DOHH2 (cell line): ENCODE results near the gene RASAL1.

Experiments used
- H3F3A ChIP-seq: fragments of 200-600 bp; sonication (generic), shearing (Covaris generic); 2 replicates; pipeline ENCODE4 v1.6.0; 2016; ENCODE audit warnings: antibody characterized with exemption, mild to moderate bottlenecking; ENCODE audit not compliant: control insufficient read depth, insufficient read depth
- H3K27ac ChIP-seq: fragments of 200-600 bp; sonication (generic); 2 replicates; pipeline ENCODE4 v1.5.1; 2014; ENCODE audit warnings: low read depth, mild to moderate bottlenecking, low read length, moderate library complexity
- H3K27me3 ChIP-seq: fragments of 200-600 bp; sonication (generic); 2 replicates; pipeline ENCODE4 v1.6.1; 2014; ENCODE audit warnings: mild to moderate bottlenecking, low read length, mixed read lengths; ENCODE audit not compliant: control insufficient read depth
- H3K36me3 ChIP-seq: fragments of 200-600 bp; sonication (generic); 2 replicates; pipeline ENCODE4 v1.6.1; 2014; ENCODE audit warnings: mild to moderate bottlenecking, low read length, moderate library complexity, mixed read lengths; ENCODE audit not compliant: control insufficient read depth
- H3K4me1 ChIP-seq: fragments of 200-600 bp; sonication (generic); 2 replicates; pipeline ENCODE4 v1.6.1; 2014; ENCODE audit warnings: mild to moderate bottlenecking, low read length, mixed read lengths; ENCODE audit not compliant: control insufficient read depth
- H3K4me2 ChIP-seq: fragments of 200-600 bp; sonication (generic); 2 replicates; pipeline ENCODE4 v1.6.0; 2014; ENCODE audit warnings: mild to moderate bottlenecking, low read length, moderate library complexity
- H3K4me3 ChIP-seq: fragments of 200-600 bp; sonication (generic); 2 replicates; pipeline ENCODE4 v1.5.1; 2014; ENCODE audit warnings: mild to moderate bottlenecking, low read length, mixed read lengths
- H3K79me2 ChIP-seq: fragments of 200-600 bp; sonication (generic); 2 replicates; pipeline ENCODE4 v1.6.1; 2014; ENCODE audit warnings: mild to moderate bottlenecking, low read length, mixed read lengths; ENCODE audit not compliant: control insufficient read depth
- H3K9me2 ChIP-seq: fragments of 200-600 bp; sonication (generic); replicated peaks from 2 replicates; pipeline ENCODE4 v1.6.1; 2014; ENCODE audit warnings: mild to moderate bottlenecking, low read length, mixed read lengths; ENCODE audit not compliant: control insufficient read depth
- H3K9me3 ChIP-seq: fragments of 200-600 bp; sonication (generic); 2 replicates; pipeline ENCODE4 v1.6.1; 2014; ENCODE audit warnings: antibody characterized with exemption, low read length, mixed read lengths; ENCODE audit not compliant: control insufficient read depth, insufficient read depth
- H4K20me1 ChIP-seq: fragments of 200-600 bp; sonication (generic); 2 replicates; pipeline ENCODE4 v1.6.0; 2014; ENCODE audit warnings: low read depth, mild to moderate bottlenecking, antibody characterized with exemption, low read length, moderate library complexity; ENCODE audit not compliant: control insufficient read depth, insufficient read depth
- CTCF ChIP-seq: fragments of 200-600 bp; sonication (generic); IDR thresholded peaks from one replicate; pipeline ENCODE4 v1.5.1; 2014; ENCODE audit warnings: antibody characterized with exemption, mild to moderate bottlenecking, low read depth, low read length; ENCODE audit not compliant: poor library complexity, severe bottlenecking
- EZH2phosphoT487 ChIP-seq: fragments of 200-600 bp; sonication (generic); IDR thresholded peaks from 2 replicates; pipeline ENCODE4 v1.6.1; 2017; ENCODE audit warnings: borderline replicate concordance, mild to moderate bottlenecking, antibody characterized with exemption, low read length, moderate library complexity, mixed read lengths

The RASAL1 gene

GRCh38 chr12:113071135-113072112, 64.1 kb downstream of the RASAL1 start:
- Histone ChIP-seq H3K4me2 (peak overlapping the region; percentile 99), H3K27ac (peak overlapping the region; percentile 99), H3K9me3 (no peaks in the 10 kb centered on the region), H3K36me3 (peaks cover 89% of the 10 kb centered on the region), H4K20me1 (no peaks in the 10 kb centered on the region), H3K4me3 (peak overlapping the region; percentile 94), H3K9me2 (no peaks in the 10 kb centered on the region), H3K27me3 (no peaks in the 10 kb centered on the region), H3F3A (peaks cover 87% of the 10 kb centered on the region), H3K4me1 (peaks cover 97% of the 10 kb centered on the region), H3K79me2 (peaks cover 85% of the 10 kb centered on the region)
- TF ChIP-seq CTCF = no peak
- TF ChIP-seq EZH2phosphoT487 = no peak

GRCh38 chr12:113070117-113070906, 65.2 kb downstream of the RASAL1 start:
- Histone ChIP-seq H3K9me2 (no peaks in the 10 kb centered on the region), H3K79me2 (peaks cover 90% of the 10 kb centered on the region), H3K36me3 (peaks cover 96% of the 10 kb centered on the region), H4K20me1 (no peaks in the 10 kb centered on the region), H3K9me3 (no peaks in the 10 kb centered on the region), H3K27ac (peak overlapping the region; percentile 99), H3K27me3 (no peaks in the 10 kb centered on the region), H3K4me3 (peak overlapping the region; percentile 94), H3F3A (peaks cover 86% of the 10 kb centered on the region), H3K4me1 (peaks cover 98% of the 10 kb centered on the region), H3K4me2 (peak overlapping the region; percentile 99)
- TF ChIP-seq CTCF (no peak), EZH2phosphoT487 (no peak)

- H3K4me3 ChIP-seq = peak overlapping the region; percentile 94
These were observed 65.8 kb downstream of the RASAL1 start for GRCh38 chr12:113069751-113070116.

More at GRCh38 chr12:113069751-113070116, 65.8 kb downstream of the RASAL1 start:
- H3K27me3 ChIP-seq = no peaks in the 10 kb centered on the region
- no peaks in the 10 kb centered on the region for H3K9me2 ChIP-seq
- peaks cover 96% of the 10 kb centered on the region for H3K79me2 ChIP-seq
- H3K4me1 ChIP-seq = peaks cover 100% of the 10 kb centered on the region
- peaks cover 85% of the 10 kb centered on the region for H3F3A ChIP-seq
- peaks cover 98% of the 10 kb centered on the region for H3K36me3 ChIP-seq
- H4K20me1 ChIP-seq = no peaks in the 10 kb centered on the region
- H3K4me2 ChIP-seq = peak overlapping the region; percentile 99
- H3K27ac ChIP-seq = peak overlapping the region; percentile 99
- no peaks in the 10 kb centered on the region for H3K9me3 ChIP-seq
- peak; percentile 12 for TF ChIP-seq CTCF
- TF ChIP-seq EZH2phosphoT487 = no peak
